A549 (cell line): Measurements from ENCODE around the gene SLC16A5. TPM values are rescaled to one million over a fixed set of nuclear protein-coding genes. Genes with fewer than 3 reads are reported as not detected.
A peak's percentile ranks its signal among the peaks of the same experiment; 100 is the strongest.

Experiments
- ATAC-seq, 2 experiments: fragments of 200-7000 bp in 1 of 2; fragments of >200 bp in 1 of 2; cut with Nextera tagmentation in 1 of 2; cut with Tn5 transposase in 1 of 2; 3 replicates each; pipeline versions ENCODE4 v1.8.0 to v1.9.1; 2018 to 2020; ENCODE audit warnings: mild to moderate bottlenecking in 1 of 2, moderate library complexity in 1 of 2
- CTCF ChIA-PET: fragments of 300-600 bp; sonication (Branson Sonifier 250); formaldehyde crosslinking; extraction: SDS; loops from one replicate; lab custom pipeline; 2021; ENCODE audit warnings: antibody characterized with exemption, inconsistent platforms; lab: Yijun Ruan, JAX
- POLR2A ChIA-PET: fragments of 350-600 bp; formaldehyde crosslinking; extraction: SDS; loops from one replicate; lab custom pipeline; 2021; ENCODE audit warnings: antibody characterized with exemption, inconsistent platforms; lab: Yijun Ruan, JAX
- DNase-seq, 2 experiments: peaks; one replicate each; pipeline versions ENCODE4 v3.0.0 to v3.0.0-alpha.2; 2011 to 2016; ENCODE audit warnings: low read depth in 1 of 2, low spot score in 1 of 2
- FAIRE-seq: peaks from 2 replicates; lab custom pipeline; 2011; peaks lifted over from hg19 to GRCh38; lab: Jason Lieb, UNC
- H3K27ac ChIP-seq, 2 experiments: fragments of >200 bp; sonication (Bioruptor Twin); formaldehyde crosslinking; 3 replicates each; pipeline ENCODE4 v1.5.1; 2016 to 2017
- H3K4me1 ChIP-seq: fragments of >200 bp; sonication (Bioruptor Twin); formaldehyde crosslinking; 3 replicates; pipeline ENCODE4 v1.6.1; 2016
- H3K4me2 ChIP-seq: fragments of >200 bp; sonication (Bioruptor Twin); formaldehyde crosslinking; 3 replicates; pipeline ENCODE4 v1.6.1; 2016
- H3K4me3 ChIP-seq: fragments of >200 bp; sonication (Bioruptor Twin); formaldehyde crosslinking; 3 replicates; pipeline ENCODE4 v1.5.1; 2016
- H3K9me3 ChIP-seq: fragments of >200 bp; sonication (Bioruptor Twin); formaldehyde crosslinking; 3 replicates; pipeline ENCODE4 v1.6.1; 2016
- ATOH8 ChIP-seq: fragments of 250-450 bp; sonication (Bioruptor Pico); IDR thresholded peaks from 2 replicates; pipeline ENCODE4 v1.5.0; 2020; ENCODE audit warnings: low read depth, mild to moderate bottlenecking, moderate library complexity
- BHLHE40 ChIP-seq: IDR thresholded peaks from 2 replicates; pipeline ENCODE4 v1.6.1; 2012; ENCODE audit warnings: low read depth, low read length, inconsistent platforms
- CBX2 ChIP-seq: fragments of 200-600 bp; sonication (generic); IDR thresholded peaks from 2 replicates; pipeline ENCODE4 v1.6.1; 2016; ENCODE audit warnings: low read depth, mild to moderate bottlenecking, borderline replicate concordance
- CEBPB ChIP-seq, 2 experiments: fragments of >200 bp in 1 of 2; sonication (Bioruptor Twin) in 1 of 2; formaldehyde crosslinking in 1 of 2; IDR thresholded peaks; 2 replicates each; pipeline ENCODE4 v1.6.1; 2012 to 2016
- CHD2 ChIP-seq: fragments of 150-350 bp; IDR thresholded peaks from 2 replicates; pipeline ENCODE4 v1.6.1; 2014; ENCODE audit warnings: low read length; ENCODE audit not compliant: partially characterized antibody
- E2F6 ChIP-seq: IDR thresholded peaks from 2 replicates; pipeline ENCODE4 v1.6.1; 2012; ENCODE audit warnings: low read depth, borderline replicate concordance
- EHF ChIP-seq: fragments of 250-450 bp; sonication (Bioruptor Pico); IDR thresholded peaks from 2 replicates; pipeline ENCODE4 v1.5.0; 2020; ENCODE audit warnings: mild to moderate bottlenecking
- EHMT2 ChIP-seq: fragments of 200-600 bp; sonication (generic); IDR thresholded peaks from 2 replicates; pipeline ENCODE4 v1.6.1; 2016; ENCODE audit warnings: antibody characterized with exemption, low read depth, mild to moderate bottlenecking, moderate library complexity
- FOSL2 ChIP-seq, 2 experiments: fragments of 450-650 bp in 1 of 2; fragments of >200 bp in 1 of 2; sonication (Bioruptor Twin) in 1 of 2; formaldehyde crosslinking; IDR thresholded peaks; 2 replicates each; pipeline versions ENCODE4 v1.5.0 to v1.6.1; 2016 to 2020; ENCODE audit warnings: mild to moderate bottlenecking in 1 of 2, moderate library complexity in 1 of 2
- GATA3 ChIP-seq: IDR thresholded peaks from 2 replicates; pipeline ENCODE4 v1.6.1; 2012; ENCODE audit warnings: borderline replicate concordance
- HES2 ChIP-seq: fragments of >200 bp; sonication (Bioruptor Twin); formaldehyde crosslinking; IDR thresholded peaks from 2 replicates; pipeline ENCODE4 v1.6.1; 2016
- JUN ChIP-seq, 2 experiments: fragments of >200 bp; sonication (Bioruptor Twin); formaldehyde crosslinking; IDR thresholded peaks; 2 replicates in 1 of 2; 3 replicates in 1 of 2; pipeline ENCODE4 v1.6.1; 2016 to 2017
- KDM5A ChIP-seq: fragments of 200-600 bp; sonication (generic); IDR thresholded peaks from 2 replicates; pipeline ENCODE4 v1.6.1; 2016; ENCODE audit warnings: antibody characterized with exemption, mild to moderate bottlenecking
- MAZ ChIP-seq: fragments of 150-350 bp; IDR thresholded peaks from 2 replicates; pipeline ENCODE4 v1.6.1; 2014; ENCODE audit warnings: antibody characterized with exemption, low read depth, low read length, borderline replicate concordance
- MYC ChIP-seq: IDR thresholded peaks from 2 replicates; pipeline ENCODE4 v1.6.1; 2012; ENCODE audit warnings: mild to moderate bottlenecking, inconsistent platforms, low read length, improper control_type of control experiment, borderline replicate concordance
- NPAS2 ChIP-seq: fragments of 250-450 bp; sonication (Bioruptor Pico); IDR thresholded peaks from 2 replicates; pipeline ENCODE4 v1.8.0; 2022; ENCODE audit warnings: mild to moderate bottlenecking, moderate library complexity, borderline replicate concordance
- PHF8 ChIP-seq: fragments of 200-600 bp; sonication (generic); IDR thresholded peaks from 2 replicates; pipeline ENCODE4 v1.6.1; 2016; ENCODE audit warnings: low read depth, mild to moderate bottlenecking, antibody characterized with exemption, moderate library complexity, borderline replicate concordance
- POLR2A ChIP-seq: IDR thresholded peaks from 2 replicates; pipeline ENCODE4 v1.6.1; 2012; ENCODE audit warnings: mild to moderate bottlenecking, low read length
- RARB ChIP-seq: fragments of 250-450 bp; sonication (Bioruptor Pico); IDR thresholded peaks from 2 replicates; pipeline ENCODE4 v1.8.0; 2021; ENCODE audit warnings: mild to moderate bottlenecking, moderate library complexity
- RNF2 ChIP-seq: fragments of 200-600 bp; sonication (generic); IDR thresholded peaks from 2 replicates; pipeline ENCODE4 v1.6.1; 2016; ENCODE audit warnings: low read depth, mild to moderate bottlenecking, antibody characterized with exemption, moderate library complexity, borderline replicate concordance
- TFCP2L1 ChIP-seq: fragments of 250-450 bp; sonication (Bioruptor Pico); IDR thresholded peaks from 2 replicates; pipeline ENCODE4 v1.5.0; 2021; ENCODE audit warnings: mild to moderate bottlenecking
- TP53 ChIP-seq: fragments of 250-450 bp; sonication (Bioruptor Pico); IDR thresholded peaks from 2 replicates; pipeline ENCODE4 v1.5.0; 2021; ENCODE audit warnings: mild to moderate bottlenecking, moderate library complexity
- ZNF302 ChIP-seq: fragments of 250-450 bp; sonication (Bioruptor Pico); IDR thresholded peaks from 2 replicates; pipeline ENCODE4 v1.9.0; 2021; ENCODE audit warnings: inconsistent platforms, mild to moderate bottlenecking, moderate library complexity
- WGBS: methylation state at CpG from one replicate; pipeline ENCODE4 v1.1.6; 2017; ENCODE audit errors: missing lambda C conversion rate; 5-methylcytosine and 5-hydroxymethylcytosine counted together
- polyA plus RNA-seq, 4 experiments: library from polyadenylated mRNA; depleted of rRNA in 3 of 4; stranded (reverse); fragments of >200 nt; fragmentation: RNase III in 1 of 4; extraction: RNeasy Plus Mini Kit Qiagen cat#74134 plus additional on column Dnase treatment in 1 of 4; gene quantifications; 2 replicates in 3 of 4; 3 replicates in 1 of 4; pipeline ENCODE4 v1.2.3, GENCODE V29; 2011 to 2017
- TF ChIP-seq, protein P1 (sequence below): IDR thresholded peaks from 2 replicates; pipeline ENCODE4 v1.6.1; 2012
- TF ChIP-seq, protein P2 (sequence below): IDR thresholded peaks from 2 replicates; pipeline ENCODE4 v1.6.1; 2012
- TF ChIP-seq, protein P3 (sequence below): fragments of 450-650 bp; IDR thresholded peaks from 2 replicates; pipeline ENCODE4 v1.6.1; 2014; ENCODE audit warnings: antibody characterized with exemption
- TF ChIP-seq, protein P4 (sequence below): fragments of 200-600 bp; sonication (generic); IDR thresholded peaks from 2 replicates; pipeline ENCODE4 v1.6.1; 2016; ENCODE audit warnings: antibody characterized with exemption, mild to moderate bottlenecking, moderate library complexity

SLC16A5 gene
- polyA plus RNA-seq, 2 of the 4 experiments (the other 2 are of a cell fraction) = 19.0 to 27.2 TPM

DNA sequence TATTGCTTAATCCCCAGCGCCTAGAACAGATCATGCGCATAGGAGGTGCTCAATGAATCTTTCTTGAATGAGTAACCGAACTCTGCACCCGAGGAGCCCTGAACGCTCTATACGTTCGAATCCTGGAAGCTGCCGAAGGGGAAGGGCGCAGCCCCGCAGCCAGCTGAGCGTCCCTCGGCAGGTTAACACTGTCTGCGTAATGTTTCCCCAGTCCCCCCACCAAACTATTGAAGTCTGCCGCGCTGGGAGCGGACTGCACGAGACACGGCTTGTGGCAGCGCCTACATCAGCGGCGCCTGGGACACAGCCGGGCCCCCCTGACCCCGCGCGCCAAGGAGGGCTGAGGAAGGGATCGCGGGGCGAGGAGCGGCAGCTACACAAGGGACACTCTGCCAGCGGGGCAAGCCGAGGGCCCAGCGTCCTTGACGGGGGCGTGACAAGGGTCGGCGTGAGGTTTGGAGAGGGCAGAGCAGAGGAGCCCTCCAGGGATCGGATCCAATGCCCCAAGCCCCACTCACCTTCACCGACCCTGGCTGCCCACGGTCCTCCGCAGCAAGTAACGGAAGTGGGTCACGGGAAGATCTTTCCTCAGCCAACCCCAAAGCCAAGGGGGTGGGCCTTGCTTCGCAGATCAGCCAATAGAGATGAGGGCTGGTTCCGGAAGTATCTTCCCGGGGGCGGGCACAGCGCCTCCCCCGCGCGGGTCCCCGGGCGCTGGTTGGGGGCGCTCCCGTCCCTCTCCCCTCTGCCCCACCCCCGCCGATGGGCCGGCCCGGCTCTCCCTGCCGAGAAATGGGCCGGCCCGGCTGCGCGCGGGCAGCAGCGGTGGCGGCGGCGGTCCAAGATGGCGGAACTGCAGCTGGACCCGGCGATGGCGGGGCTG lies 41.1 kb upstream of the SLC16A5 start, which contains the start of the genes ATP5PD and KCTD2 (continued):
- TF ChIP-seq CEBPB (IDR thresholded peaks at IDR 0.05) = peak in 1 of 2 experiments; percentile 75; a peak in 2 of 4 replicates
- no peak for TF ChIP-seq FOSL2 (IDR thresholded peaks at IDR 0.05)
- 0 out of 2 replicates have a peak, but pooled peaks have one; percentile 21 for TF ChIP-seq FOSL2 (CRISPR knock-in tag; IDR thresholded peaks at IDR 0.05)
- no peak for TF ChIP-seq ZNF302
- peak in 1 of 2 experiments; percentile 91 for TF ChIP-seq JUN (IDR thresholded peaks at IDR 0.05)
- peak; percentile 85 for TF ChIP-seq PHF8
- TF ChIP-seq, protein P1, sequence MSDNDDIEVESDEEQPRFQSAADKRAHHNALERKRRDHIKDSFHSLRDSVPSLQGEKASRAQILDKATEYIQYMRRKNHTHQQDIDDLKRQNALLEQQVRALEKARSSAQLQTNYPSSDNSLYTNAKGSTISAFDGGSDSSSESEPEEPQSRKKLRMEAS = no peak; the same call in none of the 2 replicates
- peak; percentile 48; the same call in 1 of the 2 replicates for TF ChIP-seq MAZ
- TF ChIP-seq, protein P2, sequence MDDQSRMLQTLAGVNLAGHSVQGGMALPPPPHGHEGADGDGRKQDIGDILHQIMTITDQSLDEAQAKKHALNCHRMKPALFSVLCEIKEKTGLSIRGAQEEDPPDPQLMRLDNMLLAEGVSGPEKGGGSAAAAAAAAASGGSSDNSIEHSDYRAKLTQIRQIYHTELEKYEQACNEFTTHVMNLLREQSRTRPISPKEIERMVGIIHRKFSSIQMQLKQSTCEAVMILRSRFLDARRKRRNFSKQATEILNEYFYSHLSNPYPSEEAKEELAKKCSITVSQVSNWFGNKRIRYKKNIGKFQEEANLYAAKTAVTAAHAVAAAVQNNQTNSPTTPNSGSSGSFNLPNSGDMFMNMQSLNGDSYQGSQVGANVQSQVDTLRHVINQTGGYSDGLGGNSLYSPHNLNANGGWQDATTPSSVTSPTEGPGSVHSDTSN = peak; percentile 85
- TF ChIP-seq E2F6 = peak; percentile 47; the same call in 1 of the 2 replicates
- no peak for TF ChIP-seq MYC
- no peak for TF ChIP-seq RARB (CRISPR knock-in tag)
- TF ChIP-seq NPAS2 (CRISPR knock-in tag) = no peak
- TF ChIP-seq, protein P3, sequence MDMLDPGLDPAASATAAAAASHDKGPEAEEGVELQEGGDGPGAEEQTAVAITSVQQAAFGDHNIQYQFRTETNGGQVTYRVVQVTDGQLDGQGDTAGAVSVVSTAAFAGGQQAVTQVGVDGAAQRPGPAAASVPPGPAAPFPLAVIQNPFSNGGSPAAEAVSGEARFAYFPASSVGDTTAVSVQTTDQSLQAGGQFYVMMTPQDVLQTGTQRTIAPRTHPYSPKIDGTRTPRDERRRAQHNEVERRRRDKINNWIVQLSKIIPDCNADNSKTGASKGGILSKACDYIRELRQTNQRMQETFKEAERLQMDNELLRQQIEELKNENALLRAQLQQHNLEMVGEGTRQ = peak; percentile 19; the same call in 1 of the 2 replicates
- peak; percentile 56; the same call in 1 of the 2 replicates for TF ChIP-seq KDM5A

DNA sequence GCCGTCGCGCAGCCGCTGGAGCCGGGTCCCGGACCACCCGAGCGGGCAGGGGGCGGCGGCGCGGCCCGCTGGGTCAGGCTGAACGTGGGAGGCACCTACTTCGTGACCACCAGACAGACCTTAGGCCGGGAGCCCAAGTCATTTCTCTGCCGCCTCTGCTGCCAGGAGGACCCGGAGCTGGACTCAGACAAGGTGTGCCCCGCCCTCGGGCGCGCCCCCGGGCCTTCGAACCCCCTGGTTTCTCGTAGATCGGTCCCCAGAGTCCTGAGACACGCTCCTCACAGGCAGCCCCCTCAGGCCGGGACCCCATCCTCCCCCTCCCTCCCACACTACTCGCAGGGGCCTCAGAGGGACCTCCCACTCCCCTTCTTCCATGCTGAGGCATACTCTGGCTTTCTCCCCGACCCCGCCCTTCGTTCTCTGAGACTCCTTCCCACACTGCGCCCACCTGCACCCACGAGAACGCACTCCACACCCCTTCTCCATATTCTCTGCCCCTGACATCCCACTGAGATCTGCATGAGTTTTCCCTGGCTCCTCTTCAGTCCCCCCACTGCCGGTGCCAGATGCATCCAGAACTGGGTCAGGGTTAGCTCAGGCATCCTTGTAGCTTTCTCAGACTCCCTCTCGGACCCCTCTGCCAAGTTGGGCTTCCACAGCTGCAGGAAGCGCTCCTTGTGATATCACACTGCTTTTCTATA lies 40.2 kb upstream of the SLC16A5 start:
- Histone ChIP-seq H3K4me2 (peak overlapping the region; percentile 97), H3K27ac (peak overlapping the region; percentile 93 to 97), H3K4me1 (peaks cover 16% of the 10 kb centered on the region), H3K9me3 (no peaks in the 10 kb centered on the region), H3K4me3 (peak overlapping the region; percentile 94)
- POLR2A ChIA-PET = interaction anchor here (0.6 to 2.7 kb wide), 8 partner anchors 11 to 58 kb away, joined by 3 to 21 read pairs (median 5); partner anchors contain the start of genes MRPL58 and SLC16A5
- WGBS = 4% methylated on average over 15 of the region's 38 CpGs
- TF ChIP-seq POLR2A (no peak), EHF (CRISPR knock-in tag) (no peak), RNF2 (no peak), HES2 (no peak), KDM5A (no peak), JUN (IDR thresholded peaks at IDR 0.05) (no peak; a peak in 1 of 5 replicates), GATA3 (no peak), TFCP2L1 (CRISPR knock-in tag) (no peak), TP53 (CRISPR knock-in tag) (no peak), CBX2 (no peak), RARB (CRISPR knock-in tag) (no peak), ATOH8 (no peak), CHD2 (no peak), BHLHE40 (no peak), EHMT2 (no peak), MAZ (no peak)
- TF ChIP-seq, protein P4, sequence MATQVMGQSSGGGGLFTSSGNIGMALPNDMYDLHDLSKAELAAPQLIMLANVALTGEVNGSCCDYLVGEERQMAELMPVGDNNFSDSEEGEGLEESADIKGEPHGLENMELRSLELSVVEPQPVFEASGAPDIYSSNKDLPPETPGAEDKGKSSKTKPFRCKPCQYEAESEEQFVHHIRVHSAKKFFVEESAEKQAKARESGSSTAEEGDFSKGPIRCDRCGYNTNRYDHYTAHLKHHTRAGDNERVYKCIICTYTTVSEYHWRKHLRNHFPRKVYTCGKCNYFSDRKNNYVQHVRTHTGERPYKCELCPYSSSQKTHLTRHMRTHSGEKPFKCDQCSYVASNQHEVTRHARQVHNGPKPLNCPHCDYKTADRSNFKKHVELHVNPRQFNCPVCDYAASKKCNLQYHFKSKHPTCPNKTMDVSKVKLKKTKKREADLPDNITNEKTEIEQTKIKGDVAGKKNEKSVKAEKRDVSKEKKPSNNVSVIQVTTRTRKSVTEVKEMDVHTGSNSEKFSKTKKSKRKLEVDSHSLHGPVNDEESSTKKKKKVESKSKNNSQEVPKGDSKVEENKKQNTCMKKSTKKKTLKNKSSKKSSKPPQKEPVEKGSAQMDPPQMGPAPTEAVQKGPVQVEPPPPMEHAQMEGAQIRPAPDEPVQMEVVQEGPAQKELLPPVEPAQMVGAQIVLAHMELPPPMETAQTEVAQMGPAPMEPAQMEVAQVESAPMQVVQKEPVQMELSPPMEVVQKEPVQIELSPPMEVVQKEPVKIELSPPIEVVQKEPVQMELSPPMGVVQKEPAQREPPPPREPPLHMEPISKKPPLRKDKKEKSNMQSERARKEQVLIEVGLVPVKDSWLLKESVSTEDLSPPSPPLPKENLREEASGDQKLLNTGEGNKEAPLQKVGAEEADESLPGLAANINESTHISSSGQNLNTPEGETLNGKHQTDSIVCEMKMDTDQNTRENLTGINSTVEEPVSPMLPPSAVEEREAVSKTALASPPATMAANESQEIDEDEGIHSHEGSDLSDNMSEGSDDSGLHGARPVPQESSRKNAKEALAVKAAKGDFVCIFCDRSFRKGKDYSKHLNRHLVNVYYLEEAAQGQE = no peak
- FAIRE-seq = no peak
- ATAC-seq = peak in 1 of 2 experiments; percentile 27; a peak in 3 of 6 replicates
- CTCF ChIA-PET = interaction anchor here (0.9 to 81.8 kb wide), 7 partner anchors 12 to 154 kb away, joined by 4 to 3429 read pairs (median 14); partner anchors contain the start of genes ARMC7, NT5C and SLC16A5
- no peak for DNase-seq
